A549 treated with AZD9567 at 1 μM for 4 hours (cell line): ENCODE results near the gene C7orf57. TPM values are rescaled to one million over a fixed set of nuclear protein-coding genes. Genes with fewer than 3 reads are reported as not detected.

Source experiments
- total RNA-seq: library from RNA; stranded (reverse); fragments of 200-300 nt; extraction: Qiagen RNA extraction; gene quantifications from 5 replicates; pipeline ENCODE4 v1.2.3, GENCODE V29; 2022; ENCODE audit not compliant: insufficient read depth

Gene C7orf57
- 0.17 to 0.51 TPM (median 0.29 TPM) in 4 of 5 replicates, not detected in the other for total RNA-seq

DNA sequence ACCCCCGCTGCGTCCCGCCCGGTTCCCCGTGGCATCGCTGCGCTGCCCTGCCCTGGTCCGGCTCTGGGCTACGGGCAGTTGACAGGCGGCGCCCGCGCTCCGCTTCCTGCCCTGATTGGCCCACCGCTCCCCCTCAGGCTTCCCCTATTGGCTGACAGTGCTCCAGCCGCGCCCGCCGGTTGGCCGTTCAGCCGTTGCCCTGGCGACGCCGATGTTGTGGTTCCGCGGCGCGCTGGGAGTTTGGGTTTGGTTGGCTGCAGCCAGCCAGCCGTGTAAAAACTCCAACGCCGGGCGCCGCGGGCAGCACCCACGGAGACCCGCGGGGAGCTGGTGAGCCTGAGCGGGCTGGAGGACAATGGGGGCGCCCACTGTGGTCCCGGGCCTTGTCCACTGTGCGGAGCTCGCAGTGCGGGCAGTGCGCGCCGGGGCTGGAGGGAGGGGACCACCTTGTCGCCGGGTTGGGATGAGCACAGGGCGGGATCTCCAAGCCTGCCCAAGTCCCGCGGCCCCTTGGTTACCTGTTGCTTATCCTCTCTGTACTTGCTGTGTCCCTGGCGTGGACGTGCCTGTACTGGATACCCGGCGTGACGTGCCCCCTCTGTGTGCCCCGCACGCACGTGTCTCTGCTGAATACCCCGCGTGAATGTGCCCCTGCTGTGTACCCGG is at the start of gene C7orf57:
C7orf57 (plus strand) TSS at position 243 of the 666 bp plus-strand sequence. CDS start 766 bp downstream, outside the sequence.

DNA sequence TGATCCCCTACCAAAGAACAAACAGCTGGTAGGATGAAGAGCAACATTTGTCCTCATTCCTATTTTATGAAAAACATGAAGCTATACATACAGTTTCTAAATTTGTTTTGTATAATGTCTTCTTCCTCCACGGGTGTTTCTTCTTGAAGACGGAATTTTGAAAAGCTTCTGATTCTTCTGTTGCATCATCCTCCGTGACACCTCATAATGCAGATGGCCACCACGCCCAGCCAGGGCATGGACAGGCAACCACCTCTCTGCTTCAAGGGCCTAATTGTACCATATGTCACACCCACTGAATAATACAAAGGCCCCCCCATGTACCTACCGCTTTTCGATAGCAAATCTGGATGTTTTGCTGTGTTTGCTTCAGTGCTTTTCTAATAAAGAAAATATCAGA is 6.4 kb upstream of the C7orf57 start, which contains the start of gene SUN3:
SUN3 (minus strand) TSS at position 170 of the 400 bp plus-strand sequence; CDS start at position 1, 169 bp downstream.

DNA sequence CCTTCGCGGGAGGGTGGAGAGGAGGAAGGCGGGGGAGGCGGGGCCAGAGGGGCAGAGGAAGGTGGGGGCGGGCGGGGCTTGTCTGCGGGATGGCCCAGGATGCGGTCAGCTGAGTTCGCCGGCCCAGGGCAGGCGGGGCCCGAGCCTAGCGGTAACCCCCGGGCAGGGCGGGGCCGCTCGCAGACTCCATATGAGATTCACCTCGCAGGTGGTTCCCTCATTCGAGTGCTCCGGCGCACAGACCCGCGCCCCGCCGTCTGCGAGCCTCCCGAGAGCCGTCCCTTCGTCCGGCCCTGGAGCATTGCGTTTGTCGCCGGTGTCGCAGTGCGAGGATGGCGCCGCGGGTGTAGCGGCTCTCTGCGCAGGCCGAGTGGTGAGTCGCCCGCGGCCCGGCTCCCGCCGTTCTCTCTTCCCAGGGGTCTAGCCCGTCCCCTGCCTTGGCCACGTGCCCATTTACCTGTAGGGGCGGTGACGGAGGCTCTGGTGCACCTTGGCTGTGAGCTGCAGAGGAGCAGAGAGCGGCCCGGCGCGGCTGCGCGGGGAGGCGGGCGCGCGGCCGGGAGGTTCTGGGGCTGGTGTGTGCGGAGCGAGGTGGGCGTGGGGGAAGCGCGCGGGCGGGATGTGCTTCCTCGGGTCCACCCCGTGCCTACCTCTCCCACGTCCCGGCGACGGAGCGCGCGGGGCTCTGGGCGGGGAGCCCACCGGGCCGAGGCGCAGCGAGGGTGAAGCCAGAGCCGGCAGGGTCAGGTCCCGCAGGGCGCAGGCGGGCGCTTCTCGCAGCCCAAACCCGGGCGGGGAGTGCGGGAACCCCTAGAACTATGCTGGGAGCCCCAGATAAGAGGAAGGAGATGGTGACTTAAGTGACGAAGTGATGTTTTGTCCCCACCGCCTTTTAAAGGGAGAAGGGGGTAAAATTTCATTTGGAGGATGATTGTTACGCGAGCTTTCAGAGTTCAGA is 54.0 kb downstream of the C7orf57 start, which contains the start of gene UPP1:
UPP1 (plus strand) TSS at position 220 of the 958 bp plus-strand sequence. CDS start 5,519 bp downstream, outside the sequence.

Other genes with a start within 250 kb of the C7orf57 start
- gene PKD1L1, start 87.1 kb upstream of the C7orf57 start, total RNA-seq, result 0.05 to 0.28 TPM (median 0.20 TPM) in 4 of 5 replicates, not detected in the other
- gene HUS1, start 55.9 kb upstream of the C7orf57 start, total RNA-seq, result 16.1 to 30.4 TPM (median 19.9 TPM) in 5 replicates
- gene SUN3, start 6.4 kb upstream of the C7orf57 start, total RNA-seq, result 0.14 TPM in 1 of 5 replicates, not detected in the others
- gene UPP1, start 53.7 kb downstream of the C7orf57 start, total RNA-seq, result 65.8 to 98.1 TPM (median 78.2 TPM) in 5 replicates
- gene ABCA13, start 135.9 kb downstream of the C7orf57 start, total RNA-seq, result 0.01 to 0.06 TPM (median 0.03 TPM) in 4 of 5 replicates, not detected in the other